Hematopoietic multipotent progenitor cell treated with erythropoietin and hydrocortisone succinate and interleukin-3 and kit ligand, for 6 days (in vitro differentiated cells): ENCODE results near the gene CAMK2B.
"Not testable (repeated sequence)": the region's sequence is repeated elsewhere in the genome, so short reads cannot be mapped to it uniquely, and the experiment has no call there.

Experiments used
- DNase-seq: peaks from one replicate; pipeline ENCODE4 v3.0.0-alpha.2; 2015

Gene CAMK2B

GRCh38 chr7:44187636-44188416 lies 137.6 kb downstream of the CAMK2B start:
- no peak for DNase-seq

GRCh38 chr7:44186736-44187135 lies 138.7 kb downstream of the CAMK2B start:
- no peak for DNase-seq

- no peak for DNase-seq
Measured at GRCh38 chr7:44185729-44186128, 139.7 kb downstream of the CAMK2B start.

GRCh38 chr7:44184873-44185446 lies 140.4 kb downstream of the CAMK2B start:
- DNase-seq, result no peak

- DNase-seq, result no peak
Measured at GRCh38 chr7:44184206-44184872, 141.1 kb downstream of the CAMK2B start.

- DNase-seq, result no peak
Measured at GRCh38 chr7:44183386-44183785, 142.0 kb downstream of the CAMK2B start.

- DNase-seq, result no peak
Measured at GRCh38 chr7:44182827-44183226, 142.6 kb downstream of the CAMK2B start.

- no peak for DNase-seq
Measured at GRCh38 chr7:44180631-44181030, 144.8 kb downstream of the CAMK2B start.

- DNase-seq, result no peak
Measured at GRCh38 chr7:44177570-44178131, 147.7 kb downstream of the CAMK2B start.

- no peak for DNase-seq
Measured at GRCh38 chr7:44176486-44176885, 148.9 kb downstream of the CAMK2B start.

GRCh38 chr7:44175730-44176129 lies 149.7 kb downstream of the CAMK2B start:
- no peak for DNase-seq

- DNase-seq, result not testable (repeated sequence)
Measured at GRCh38 chr7:44174694-44174948, 150.8 kb downstream of the CAMK2B start.

GRCh38 chr7:44173911-44174693 lies 151.3 kb downstream of the CAMK2B start:
- no peak for DNase-seq

- no peak for DNase-seq
Measured at GRCh38 chr7:44172803-44173424, 152.5 kb downstream of the CAMK2B start.

GRCh38 chr7:44172352-44172751 lies 153.0 kb downstream of the CAMK2B start:
- DNase-seq, result no peak

- DNase-seq, result not testable (repeated sequence)
Measured at GRCh38 chr7:44171901-44172300, 153.5 kb downstream of the CAMK2B start.

- peak; percentile 30 for DNase-seq
Measured at GRCh38 chr7:44167920-44168319, 157.5 kb downstream of the CAMK2B start.
